ENCODE results near the gene ARID4B.

- TF ChIP-seq CTCF (IDR thresholded peaks at IDR 0.05) (no peak), POLR2A (IDR thresholded peaks at IDR 0.05) (no peak)
Measured at GRCh38 chr1:235122348-235122747, 205.6 kb downstream of the ARID4B start.

Data from lower leg skin (tissue), 3 donors.